ENCODE measurements around the gene TEX14. TPM values are rescaled to one million over a fixed set of nuclear protein-coding genes. Genes with fewer than 3 reads are reported as not detected.

Gene TEX14
- total and polyA plus RNA-seq, 7 donors, result 0.05 to 3.5 (median 0.11) TPM; not detected in 1

GRCh38 chr17:58528443-58528842, 163.4 kb downstream of the TEX14 start:
- H3K27me3 ChIP-seq (ENCODE audit: insufficient read depth in 3 of 3, low read length in 2 of 3), result no peaks in the 10 kb centered on the region
- H3K27ac ChIP-seq, result no peak overlapping the region
- no peaks in the 10 kb centered on the region for H3K36me3 ChIP-seq (ENCODE audit: insufficient read depth in 1 of 2, low read depth in 1 of 2)
- H3K4me1 ChIP-seq, result peaks cover 6% of the 10 kb centered on the region
- DNase-seq (no peak), ATAC-seq (no peak)
- 17 to 23% (median 18%) methylated on average over 3 of the region's 3 CpGs for WGBS, 3 donors
- H3K4me3 ChIP-seq, result peak overlapping the region; percentile 1
- no peak for TF ChIP-seq CTCF (IDR thresholded peaks at IDR 0.05)
- H3K9me3 ChIP-seq, result no peaks in the 10 kb centered on the region
- intact Hi-C loops (cut with DNase I), result loop anchor here in 1 of 2 donors (10.0 kb wide), 2 partner anchors 106 to 166 kb away; partner anchors contain the start of genes RAD51C and TEX14

GRCh38 chr17:58527949-58528348, 163.9 kb downstream of the TEX14 start:
- DNase-seq (no peak), ATAC-seq (no peak)
- peaks cover 6% of the 10 kb centered on the region for H3K4me1 ChIP-seq
- WGBS, 3 donors, result 43 to 70% (median 56%) methylated on average over 3 of the region's 3 CpGs
- no peaks in the 10 kb centered on the region for H3K9me3 ChIP-seq
- H3K27me3 ChIP-seq (ENCODE audit: insufficient read depth in 3 of 3, low read length in 2 of 3), result no peaks in the 10 kb centered on the region
- TF ChIP-seq CTCF (IDR thresholded peaks at IDR 0.05), result no peak
- no peaks in the 10 kb centered on the region for H3K36me3 ChIP-seq (ENCODE audit: insufficient read depth in 1 of 2, low read depth in 1 of 2)
- no peak overlapping the region for H3K27ac ChIP-seq
- intact Hi-C loops (cut with DNase I), result loop anchor here in 1 of 2 donors (10.0 kb wide), 2 partner anchors 107 to 167 kb away; partner anchors contain the start of genes RAD51C and TEX14
- H3K4me3 ChIP-seq, result no peak overlapping the region

GRCh38 chr17:58527306-58527705, 164.5 kb downstream of the TEX14 start:
- Histone ChIP-seq H3K4me1 (peaks cover 2% of the 10 kb centered on the region), H3K4me3 (no peak overlapping the region), H3K9me3 (no peaks in the 10 kb centered on the region), H3K27me3 (ENCODE audit: insufficient read depth in 3 of 3, low read length in 2 of 3) (no peaks in the 10 kb centered on the region), H3K27ac (no peak overlapping the region), H3K36me3 (ENCODE audit: insufficient read depth in 1 of 2, low read depth in 1 of 2) (no peaks in the 10 kb centered on the region)
- ATAC-seq, result no peak
- TF ChIP-seq CTCF (IDR thresholded peaks at IDR 0.05), result no peak
- intact Hi-C loops (cut with DNase I), result loop anchor here in 1 of 2 donors (10.0 kb wide), 2 partner anchors 107 to 167 kb away; partner anchors contain the start of genes RAD51C and TEX14
- WGBS, 3 donors, result 63 to 87% (median 80%) methylated on average over 2 of the region's 2 CpGs
- no peak for DNase-seq

GRCh38 chr17:58525239-58525638, 166.6 kb downstream of the TEX14 start:
- no peaks in the 10 kb centered on the region for H3K27me3 ChIP-seq (ENCODE audit: insufficient read depth in 3 of 3, low read length in 2 of 3)
- ATAC-seq (peak in 3 of 4 donors; percentile 36 to 56 (median 56)), DNase-seq (peak; percentile 63 to 79)
- intact Hi-C loops (cut with DNase I), result loop anchor here in 1 of 2 donors (10.0 kb wide), 2 partner anchors 110 to 170 kb away; partner anchors contain the start of genes RAD51C and TEX14
- peak overlapping the region; percentile 57 for H3K27ac ChIP-seq
- 25 to 49% (median 39%) methylated on average over 3 of the region's 3 CpGs for WGBS, 3 donors
- H3K4me1 ChIP-seq, result no peaks in the 10 kb centered on the region
- no peaks in the 10 kb centered on the region for H3K36me3 ChIP-seq (ENCODE audit: insufficient read depth in 1 of 2, low read depth in 1 of 2)
- no peaks in the 10 kb centered on the region for H3K9me3 ChIP-seq
- H3K4me3 ChIP-seq, result no peak overlapping the region
- no peak for TF ChIP-seq CTCF (IDR thresholded peaks at IDR 0.05)

GRCh38 chr17:58521680-58522079, 170.2 kb downstream of the TEX14 start:
- no peaks in the 10 kb centered on the region for H3K36me3 ChIP-seq (ENCODE audit: insufficient read depth in 1 of 2, low read depth in 1 of 2)
- WGBS, 3 donors, result 90 to 92% (median 91%) methylated on average over 10 of the region's 10 CpGs
- H3K4me1 ChIP-seq, result peaks cover 6% of the 10 kb centered on the region
- intact Hi-C loops (cut with DNase I), result loop anchor here (5.0 to 10.0 kb wide), 3 partner anchors 66 to 173 kb away; partner anchors contain the start of genes RAD51C (in 1 of the 2) and TEX14 (in 1 of the 2)
- no peak for TF ChIP-seq CTCF (IDR thresholded peaks at IDR 0.05)
- ATAC-seq (no peak), DNase-seq (no peak)
- no peak overlapping the region for H3K4me3 ChIP-seq
- H3K9me3 ChIP-seq, result no peaks in the 10 kb centered on the region
- no peak overlapping the region for H3K27ac ChIP-seq
- no peaks in the 10 kb centered on the region for H3K27me3 ChIP-seq (ENCODE audit: insufficient read depth in 3 of 3, low read length in 2 of 3)
